Measurements from ENCODE around the gene WNT9B. TPM values are rescaled to one million over a fixed set of nuclear protein-coding genes. Genes with fewer than 3 reads are reported as not detected.

Gene WNT9B
- total RNA-seq, 1 experiment from 2014 or later, result not detected

DNA sequence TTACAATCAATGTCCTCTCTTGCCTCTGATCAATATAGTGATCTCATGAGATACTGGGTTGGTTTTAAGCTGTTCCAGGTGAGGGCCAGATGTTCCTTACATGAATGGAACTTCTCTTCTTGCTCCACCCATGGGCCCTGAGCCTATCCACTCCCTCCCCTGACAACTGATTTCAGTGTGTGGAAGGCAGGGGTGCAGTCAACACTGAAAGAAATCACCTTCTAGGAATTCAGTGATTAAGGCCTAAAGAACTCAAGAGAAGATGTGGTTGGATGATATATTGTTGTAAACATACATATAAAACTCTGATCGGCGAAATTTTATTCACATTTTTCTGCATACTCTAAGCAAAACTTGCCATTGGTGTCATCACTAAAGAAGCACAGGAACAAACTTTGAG, 64.8 kb downstream of the WNT9B start:
- no TSS peak for BruUV-seq (replicated peaks)

DNA sequence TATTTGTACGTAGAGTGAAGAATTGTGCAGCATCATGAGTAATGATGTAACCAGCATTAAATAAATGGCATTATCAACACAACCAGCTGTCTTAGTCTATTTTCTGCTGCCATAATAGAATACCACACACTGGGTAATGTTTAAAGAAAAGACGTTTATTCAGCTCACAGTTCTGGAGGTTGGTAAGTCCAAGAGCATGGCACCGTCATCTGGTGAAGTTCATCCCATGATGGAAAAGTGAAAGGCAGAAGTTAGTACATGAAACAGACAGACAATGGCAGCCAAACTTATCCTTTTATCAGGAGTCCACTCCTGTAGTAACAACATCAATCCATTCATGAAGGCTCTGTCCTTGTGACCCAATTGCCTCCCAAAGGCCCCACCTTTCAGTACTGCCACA, 65.2 kb downstream of the WNT9B start:
- no peaks in the 10 kb centered on the region for H3K4me1 ChIP-seq (ENCODE audit: insufficient read depth, low read length, poor library complexity, severe bottlenecking)
- intact Hi-C loops (cut with micrococcal nuclease; ENCODE audit: unreplicated experiment), result no loop called here
- no peak for TF ChIP-seq EZH2 (IDR thresholded peaks at IDR 0.05; ENCODE audit: borderline replicate concordance, low read depth, low read length, poor library complexity, severe bottlenecking)
- TF ChIP-seq, protein P1, sequence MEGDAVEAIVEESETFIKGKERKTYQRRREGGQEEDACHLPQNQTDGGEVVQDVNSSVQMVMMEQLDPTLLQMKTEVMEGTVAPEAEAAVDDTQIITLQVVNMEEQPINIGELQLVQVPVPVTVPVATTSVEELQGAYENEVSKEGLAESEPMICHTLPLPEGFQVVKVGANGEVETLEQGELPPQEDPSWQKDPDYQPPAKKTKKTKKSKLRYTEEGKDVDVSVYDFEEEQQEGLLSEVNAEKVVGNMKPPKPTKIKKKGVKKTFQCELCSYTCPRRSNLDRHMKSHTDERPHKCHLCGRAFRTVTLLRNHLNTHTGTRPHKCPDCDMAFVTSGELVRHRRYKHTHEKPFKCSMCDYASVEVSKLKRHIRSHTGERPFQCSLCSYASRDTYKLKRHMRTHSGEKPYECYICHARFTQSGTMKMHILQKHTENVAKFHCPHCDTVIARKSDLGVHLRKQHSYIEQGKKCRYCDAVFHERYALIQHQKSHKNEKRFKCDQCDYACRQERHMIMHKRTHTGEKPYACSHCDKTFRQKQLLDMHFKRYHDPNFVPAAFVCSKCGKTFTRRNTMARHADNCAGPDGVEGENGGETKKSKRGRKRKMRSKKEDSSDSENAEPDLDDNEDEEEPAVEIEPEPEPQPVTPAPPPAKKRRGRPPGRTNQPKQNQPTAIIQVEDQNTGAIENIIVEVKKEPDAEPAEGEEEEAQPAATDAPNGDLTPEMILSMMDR (conservative IDR thresholded peaks at IDR 0.05; ENCODE audit: low read depth, low read length), result no peak
- no peaks in the 10 kb centered on the region for H3K36me3 ChIP-seq (ENCODE audit: insufficient read depth, low read length, poor library complexity, severe bottlenecking)
- no peaks in the 10 kb centered on the region for H3K9me3 ChIP-seq (ENCODE audit: low read depth, low read length, poor library complexity, severe bottlenecking)
- H3K4me3 ChIP-seq (ENCODE audit: low read depth, low read length, poor library complexity, severe bottlenecking), result no peak overlapping the region
- BruUV-seq (replicated peaks), result no TSS peak
- H3K27me3 ChIP-seq (replicated peaks; ENCODE audit: insufficient read depth, low read depth, low read length, poor library complexity), result no peaks in the 10 kb centered on the region
- POLR2A ChIA-PET (ENCODE audit: low non-redundant PET), result no interaction called here
- CTCF ChIA-PET, result no interaction called here
- H3K27ac ChIP-seq (ENCODE audit: low read depth, low read length, poor library complexity, severe bottlenecking), result no peak overlapping the region
- DNase-seq (ENCODE audit: low spot score), result no peak

More for the DNA sequence above, 64.8 kb downstream of the WNT9B start:
- Histone ChIP-seq H3K4me1 (ENCODE audit: insufficient read depth, low read length, poor library complexity, severe bottlenecking) (no peaks in the 10 kb centered on the region), H3K27me3 (replicated peaks; ENCODE audit: insufficient read depth, low read depth, low read length, poor library complexity) (no peaks in the 10 kb centered on the region), H3K36me3 (ENCODE audit: insufficient read depth, low read length, poor library complexity, severe bottlenecking) (no peaks in the 10 kb centered on the region), H3K27ac (ENCODE audit: low read depth, low read length, poor library complexity, severe bottlenecking) (no peak overlapping the region), H3K9me3 (ENCODE audit: low read depth, low read length, poor library complexity, severe bottlenecking) (no peaks in the 10 kb centered on the region), H3K4me3 (ENCODE audit: low read depth, low read length, poor library complexity, severe bottlenecking) (no peak overlapping the region)
- intact Hi-C loops (cut with micrococcal nuclease; ENCODE audit: unreplicated experiment), result no loop called here
- no peak for TF ChIP-seq EZH2 (IDR thresholded peaks at IDR 0.05; ENCODE audit: borderline replicate concordance, low read depth, low read length, poor library complexity, severe bottlenecking)
- TF ChIP-seq, protein P1 (conservative IDR thresholded peaks at IDR 0.05; ENCODE audit: low read depth, low read length), result no peak
- DNase-seq (ENCODE audit: low spot score), result no peak
- ChIA-PET CTCF (no interaction called here), POLR2A (ENCODE audit: low non-redundant PET) (no interaction called here)

DNA sequence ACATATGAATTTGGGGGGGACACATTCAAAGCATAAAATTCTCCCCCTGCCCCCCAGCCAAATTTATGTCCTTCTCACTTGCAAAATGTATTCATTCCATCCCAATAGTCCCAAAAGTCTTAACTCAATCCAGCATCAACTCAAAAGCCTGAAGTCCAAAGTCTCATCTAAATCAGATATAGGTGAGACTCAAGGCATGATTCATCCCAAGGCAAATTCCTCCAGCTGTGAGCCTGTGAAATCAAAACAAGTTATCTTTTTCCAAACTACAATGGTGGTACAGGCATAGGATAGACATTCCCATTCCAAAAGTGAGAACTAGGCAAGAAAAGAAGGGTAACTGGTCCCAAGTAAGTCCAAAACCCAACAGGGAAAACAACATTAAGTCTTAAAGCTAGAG, 65.7 kb downstream of the WNT9B start:
- POLR2A ChIA-PET (ENCODE audit: low non-redundant PET), result no interaction called here
- Histone ChIP-seq H3K27me3 (replicated peaks; ENCODE audit: insufficient read depth, low read depth, low read length, poor library complexity) (no peaks in the 10 kb centered on the region), H3K4me1 (ENCODE audit: insufficient read depth, low read length, poor library complexity, severe bottlenecking) (no peaks in the 10 kb centered on the region), H3K9me3 (ENCODE audit: low read depth, low read length, poor library complexity, severe bottlenecking) (no peaks in the 10 kb centered on the region), H3K36me3 (ENCODE audit: insufficient read depth, low read length, poor library complexity, severe bottlenecking) (no peaks in the 10 kb centered on the region), H3K4me3 (ENCODE audit: low read depth, low read length, poor library complexity, severe bottlenecking) (no peak overlapping the region), H3K27ac (ENCODE audit: low read depth, low read length, poor library complexity, severe bottlenecking) (no peak overlapping the region)
- DNase-seq (ENCODE audit: low spot score), result no peak
- no TSS peak for BruUV-seq (replicated peaks)
- no peak for TF ChIP-seq EZH2 (IDR thresholded peaks at IDR 0.05; ENCODE audit: borderline replicate concordance, low read depth, low read length, poor library complexity, severe bottlenecking)
- TF ChIP-seq, protein P1 (conservative IDR thresholded peaks at IDR 0.05; ENCODE audit: low read depth, low read length), result no peak
- CTCF ChIA-PET, result no interaction called here
- intact Hi-C loops (cut with micrococcal nuclease; ENCODE audit: unreplicated experiment), result no loop called here

Data from A673 (cell line).